Activated T-cell treated with anti-CD3 and anti-CD28 coated beads, Interleukin-2, amount 50 U/mL, for 24 hours (primary cell): ENCODE data around the gene MEGF11.

Experiments
- DNase-seq: peaks from one replicate; pipeline ENCODE4 v3.0.0-alpha.2; 2020
- H3K27ac Mint-ChIP-seq: 2 replicates; pipeline ENCODE4 v1.8.0; 2020; ENCODE audit warnings: mild to moderate bottlenecking, mixed read lengths
- H3K27me3 Mint-ChIP-seq: 2 replicates; pipeline ENCODE4 v1.8.0; 2020; ENCODE audit warnings: mixed read lengths
- H3K36me3 Mint-ChIP-seq: 2 replicates; pipeline ENCODE4 v1.8.0; 2020; ENCODE audit warnings: low read depth, mixed read lengths
- H3K4me1 Mint-ChIP-seq: 2 replicates; pipeline ENCODE4 v1.8.0; 2020; ENCODE audit warnings: low read depth, mixed read lengths
- H3K4me3 Mint-ChIP-seq: 2 replicates; pipeline ENCODE4 v1.8.0; 2020; ENCODE audit warnings: mild to moderate bottlenecking, moderate library complexity, mixed read lengths
- H3K9me3 Mint-ChIP-seq: 2 replicates; pipeline ENCODE4 v1.8.0; 2020; ENCODE audit warnings: mixed read lengths

The MEGF11 gene

GRCh38 chr15:66033143-66033542 is 220.4 kb downstream of the MEGF11 start:
- Mint-ChIP-seq H3K36me3 (no peaks in the 10 kb centered on the region), H3K4me3 (no peak overlapping the region), H3K9me3 (peaks cover 8% of the 10 kb centered on the region)

GRCh38 chr15:66032006-66032405 is 221.5 kb downstream of the MEGF11 start:
- peaks cover 8% of the 10 kb centered on the region for H3K9me3 Mint-ChIP-seq
- no peak overlapping the region for H3K27ac Mint-ChIP-seq
- no peaks in the 10 kb centered on the region for H3K4me1 Mint-ChIP-seq
- H3K4me3 Mint-ChIP-seq: no peak overlapping the region
- H3K36me3 Mint-ChIP-seq: no peaks in the 10 kb centered on the region
- peaks cover 8% of the 10 kb centered on the region for H3K27me3 Mint-ChIP-seq
- no peak for DNase-seq

More at GRCh38 chr15:66033143-66033542, 220.4 kb downstream of the MEGF11 start:
- Mint-ChIP-seq H3K27ac (no peak overlapping the region), H3K4me1 (no peaks in the 10 kb centered on the region), H3K27me3 (peaks cover 11% of the 10 kb centered on the region)
- no peak for DNase-seq

DNA sequence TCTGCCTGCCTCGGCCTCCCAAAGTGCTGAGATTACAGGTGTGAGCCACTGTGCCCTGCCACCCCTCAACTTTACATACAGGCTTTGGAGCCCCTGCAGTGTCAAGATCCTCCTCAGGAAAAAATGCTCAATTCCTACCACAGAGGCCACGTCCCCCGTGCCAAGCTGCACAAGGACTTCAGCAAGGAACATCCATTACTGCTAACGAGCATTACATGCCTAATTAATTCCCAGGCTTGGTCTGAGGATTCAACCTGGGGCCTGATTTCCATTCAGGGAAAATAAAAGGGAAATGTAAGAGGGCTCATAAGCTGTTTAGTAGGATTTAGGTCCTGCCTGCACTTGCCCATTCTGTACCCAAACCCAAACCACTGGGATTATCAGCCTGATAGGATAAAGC is 222.9 kb downstream of the MEGF11 start:
- Mint-ChIP-seq H3K4me3 (no peak overlapping the region), H3K4me1 (no peaks in the 10 kb centered on the region), H3K9me3 (peaks cover 8% of the 10 kb centered on the region), H3K36me3 (no peaks in the 10 kb centered on the region), H3K27ac (no peak overlapping the region), H3K27me3 (peaks cover under 1% of the 10 kb centered on the region)
- DNase-seq: no peak

DNA sequence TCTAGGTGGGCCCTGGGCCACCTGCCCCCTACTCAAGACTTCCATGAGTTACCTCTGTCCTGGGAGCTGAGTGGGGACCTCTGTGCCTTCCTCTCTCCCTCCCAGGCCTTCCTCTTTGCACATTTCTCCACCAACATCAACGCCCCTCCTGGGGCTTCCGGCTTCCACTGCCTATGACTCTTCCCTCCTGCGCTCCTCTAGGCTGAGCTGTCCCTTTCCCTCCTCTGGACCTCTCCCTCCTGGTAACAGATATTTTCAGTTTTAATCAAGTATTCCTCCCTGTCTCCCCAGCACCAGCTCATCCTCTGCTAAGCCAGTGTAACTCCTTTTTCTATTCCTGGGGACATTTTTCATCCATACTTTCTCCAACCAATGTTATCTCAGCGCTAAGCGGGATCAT is 223.9 kb downstream of the MEGF11 start:
- no peak for DNase-seq
- Mint-ChIP-seq H3K27me3 (peaks cover 10% of the 10 kb centered on the region), H3K4me3 (no peak overlapping the region), H3K9me3 (peaks cover 8% of the 10 kb centered on the region), H3K27ac (no peak overlapping the region), H3K36me3 (no peaks in the 10 kb centered on the region), H3K4me1 (no peaks in the 10 kb centered on the region)

GRCh38 chr15:66027268-66027805 is 226.2 kb downstream of the MEGF11 start:
- Mint-ChIP-seq H3K27ac (no peak overlapping the region), H3K27me3 (peaks cover 10% of the 10 kb centered on the region), H3K36me3 (no peaks in the 10 kb centered on the region), H3K9me3 (peaks cover 5% of the 10 kb centered on the region), H3K4me1 (no peaks in the 10 kb centered on the region), H3K4me3 (no peak overlapping the region)
- no peak for DNase-seq

GRCh38 chr15:66025972-66026371 is 227.6 kb downstream of the MEGF11 start:
- no peak for DNase-seq
- H3K27me3 Mint-ChIP-seq: peaks cover 13% of the 10 kb centered on the region
- H3K36me3 Mint-ChIP-seq: no peaks in the 10 kb centered on the region
- H3K27ac Mint-ChIP-seq: no peak overlapping the region
- H3K9me3 Mint-ChIP-seq: no peaks in the 10 kb centered on the region
- no peaks in the 10 kb centered on the region for H3K4me1 Mint-ChIP-seq
- no peak overlapping the region for H3K4me3 Mint-ChIP-seq

GRCh38 chr15:66025015-66025452 is 228.5 kb downstream of the MEGF11 start:
- no peaks in the 10 kb centered on the region for H3K9me3 Mint-ChIP-seq
- no peaks in the 10 kb centered on the region for H3K4me1 Mint-ChIP-seq
- H3K27me3 Mint-ChIP-seq: peaks cover 15% of the 10 kb centered on the region
- H3K4me3 Mint-ChIP-seq: no peak overlapping the region
- no peak overlapping the region for H3K27ac Mint-ChIP-seq
- DNase-seq: no peak
- no peaks in the 10 kb centered on the region for H3K36me3 Mint-ChIP-seq

- no peak for DNase-seq
- Mint-ChIP-seq H3K27ac (no peak overlapping the region), H3K4me1 (no peaks in the 10 kb centered on the region), H3K36me3 (no peaks in the 10 kb centered on the region), H3K4me3 (no peak overlapping the region), H3K9me3 (no peaks in the 10 kb centered on the region), H3K27me3 (peaks cover 19% of the 10 kb centered on the region)
Observed at GRCh38 chr15:66024116-66024515, 229.4 kb downstream of the MEGF11 start.

DNA sequence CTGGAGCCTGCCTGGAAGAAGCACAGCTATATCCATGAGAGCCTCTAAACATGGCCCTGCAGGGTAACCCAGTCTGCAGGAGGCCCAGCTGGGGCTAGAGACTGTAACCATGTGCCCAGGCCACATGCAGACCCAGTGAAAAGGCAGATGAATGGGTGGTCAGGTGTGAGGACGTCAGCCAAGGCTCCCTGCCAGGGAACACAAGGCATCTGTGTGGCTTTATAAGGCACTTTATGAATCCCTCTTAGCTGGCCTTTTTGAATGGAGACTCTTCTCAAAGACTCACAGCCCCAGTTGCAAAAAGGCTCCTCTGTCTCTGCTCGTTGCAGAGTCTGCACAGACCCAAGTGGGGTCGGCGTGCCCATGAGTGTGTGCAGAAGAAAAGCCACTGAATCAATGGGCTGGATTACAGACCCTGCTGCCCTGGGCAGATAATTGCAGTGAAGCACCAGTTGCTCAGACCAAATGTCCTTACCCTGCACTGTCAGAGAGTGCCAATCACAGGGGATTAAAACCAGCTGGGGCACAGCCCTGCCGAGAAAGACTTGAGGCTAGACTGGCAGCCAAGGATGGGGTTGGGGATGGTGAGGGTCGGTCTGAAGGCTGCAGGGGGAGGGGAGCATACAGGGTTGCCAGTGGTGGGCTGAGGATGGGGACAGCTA is 230.1 kb downstream of the MEGF11 start:
- Mint-ChIP-seq H3K4me3 (no peak overlapping the region), H3K4me1 (no peaks in the 10 kb centered on the region), H3K27ac (no peak overlapping the region), H3K27me3 (peaks cover 21% of the 10 kb centered on the region), H3K9me3 (no peaks in the 10 kb centered on the region), H3K36me3 (no peaks in the 10 kb centered on the region)
- no peak for DNase-seq

- no peaks in the 10 kb centered on the region for H3K4me1 Mint-ChIP-seq
- H3K27ac Mint-ChIP-seq: no peak overlapping the region
- H3K4me3 Mint-ChIP-seq: no peak overlapping the region
- DNase-seq: no peak
- H3K9me3 Mint-ChIP-seq: no peaks in the 10 kb centered on the region
- peaks cover 25% of the 10 kb centered on the region for H3K27me3 Mint-ChIP-seq
- no peaks in the 10 kb centered on the region for H3K36me3 Mint-ChIP-seq
Observed at GRCh38 chr15:66022163-66022525, 231.4 kb downstream of the MEGF11 start.

GRCh38 chr15:66021496-66022162 is 231.9 kb downstream of the MEGF11 start:
- Mint-ChIP-seq H3K4me1 (no peaks in the 10 kb centered on the region), H3K27ac (no peak overlapping the region), H3K27me3 (peaks cover 25% of the 10 kb centered on the region), H3K9me3 (no peaks in the 10 kb centered on the region), H3K4me3 (no peak overlapping the region), H3K36me3 (no peaks in the 10 kb centered on the region)
- DNase-seq: no peak

DNA sequence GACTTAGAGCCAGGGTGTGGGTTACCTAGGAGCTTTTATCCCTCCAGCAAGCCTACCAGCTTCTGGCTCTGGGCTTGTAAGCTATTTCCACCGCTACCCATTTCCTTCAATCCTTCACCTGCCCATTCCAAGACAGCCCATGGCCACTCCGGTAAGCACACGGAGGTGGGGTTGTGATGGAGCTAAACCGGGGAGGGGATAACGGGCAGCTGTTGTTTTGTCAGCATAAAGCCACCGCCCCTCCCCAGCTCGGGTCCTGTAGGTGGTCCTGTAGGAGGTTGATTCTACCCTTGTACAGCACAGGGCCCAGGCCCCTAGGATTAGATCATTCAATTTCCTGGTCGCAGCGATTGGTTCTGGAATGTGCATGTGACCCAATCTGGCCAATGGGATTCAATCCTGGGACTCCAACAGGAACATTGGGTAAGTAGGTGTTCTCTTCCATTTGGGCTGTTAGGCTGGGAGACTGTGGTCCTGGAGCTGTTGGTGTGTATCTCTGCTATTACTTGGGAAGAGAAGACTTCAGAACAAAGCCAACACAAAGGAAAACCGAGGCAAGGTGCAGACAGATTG is 233.6 kb downstream of the MEGF11 start:
- Mint-ChIP-seq H3K4me3 (no peak overlapping the region), H3K4me1 (no peaks in the 10 kb centered on the region), H3K27me3 (peaks cover 21% of the 10 kb centered on the region), H3K9me3 (peaks cover 2% of the 10 kb centered on the region), H3K27ac (no peak overlapping the region), H3K36me3 (no peaks in the 10 kb centered on the region)
- no peak for DNase-seq

GRCh38 chr15:66019368-66019767 is 234.2 kb downstream of the MEGF11 start:
- Mint-ChIP-seq H3K4me1 (no peaks in the 10 kb centered on the region), H3K27ac (no peak overlapping the region), H3K36me3 (no peaks in the 10 kb centered on the region), H3K9me3 (peaks cover 2% of the 10 kb centered on the region), H3K4me3 (no peak overlapping the region), H3K27me3 (peaks cover 19% of the 10 kb centered on the region)
- DNase-seq: no peak

GRCh38 chr15:66018488-66018797 is 235.1 kb downstream of the MEGF11 start:
- DNase-seq: no peak
- Mint-ChIP-seq H3K27me3 (peaks cover 19% of the 10 kb centered on the region), H3K27ac (no peak overlapping the region), H3K4me3 (no peak overlapping the region), H3K9me3 (peaks cover 2% of the 10 kb centered on the region), H3K36me3 (no peaks in the 10 kb centered on the region), H3K4me1 (no peaks in the 10 kb centered on the region)

DNA sequence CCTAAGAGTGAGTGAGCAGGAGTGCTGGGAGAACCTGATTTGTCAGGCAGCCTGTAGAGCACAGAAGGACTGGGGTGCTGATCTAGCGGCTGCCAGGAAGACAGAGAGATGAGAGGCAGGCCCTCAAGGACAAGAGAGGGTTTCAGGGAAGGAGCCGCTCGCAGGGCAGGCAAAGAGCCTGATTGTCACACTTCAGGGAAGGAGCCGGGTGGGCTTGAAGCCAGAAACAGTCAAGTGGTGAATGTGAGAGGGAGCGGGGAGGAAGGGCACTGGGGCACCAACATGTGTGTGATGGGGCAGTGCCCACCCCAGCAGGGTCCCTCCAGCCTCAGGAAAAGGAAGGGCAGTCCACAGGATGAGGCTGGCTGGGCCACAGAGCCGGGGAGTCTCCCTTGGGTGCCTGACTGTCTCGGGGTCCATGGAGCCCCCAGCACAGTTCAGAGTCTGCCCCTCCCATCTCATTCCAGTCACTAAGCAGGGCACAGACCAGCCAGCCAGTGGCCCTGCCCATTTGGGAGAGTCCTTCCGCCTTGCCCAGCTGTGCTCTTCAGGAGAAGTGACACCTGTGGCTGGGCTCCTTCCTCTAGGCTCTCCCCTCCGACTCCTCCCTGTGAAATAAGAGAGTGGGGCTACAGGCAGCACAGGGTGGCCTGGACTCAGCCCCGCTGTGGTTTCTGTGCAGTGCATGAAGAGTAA is 235.6 kb downstream of the MEGF11 start:
- H3K4me3 Mint-ChIP-seq: no peak overlapping the region
- H3K9me3 Mint-ChIP-seq: peaks cover 2% of the 10 kb centered on the region
- DNase-seq: no peak
- H3K36me3 Mint-ChIP-seq: no peaks in the 10 kb centered on the region
- no peaks in the 10 kb centered on the region for H3K4me1 Mint-ChIP-seq
- H3K27ac Mint-ChIP-seq: no peak overlapping the region
- peaks cover 19% of the 10 kb centered on the region for H3K27me3 Mint-ChIP-seq
